Purkinje cell (primary cell): ENCODE data around the gene CRK. TPM values are rescaled to one million over a fixed set of nuclear protein-coding genes. Genes with fewer than 3 reads are reported as not detected.

ENCODE experiments used
- polyA plus RNA-seq: library from polyadenylated mRNA; unstranded; fragments of >200 nt; fragmentation: Nextera tagmentation; gene quantifications from 2 replicates; pipeline ENCODE4 v1.2.1, GENCODE V29; 2014

The CRK gene
- 32.6 and 45.8 TPM in 2 replicates for polyA plus RNA-seq

GRCh38 chr17:1455797-1456599 is at the start of gene CRK:
Gene CRK (minus strand): TSS chr17:1456232. CDS start chr17:1456117, 115 bp downstream.

GRCh38 chr17:1492249-1493206 is 36.5 kb upstream of the CRK start, which contains the start of gene MYO1C:
Gene MYO1C (minus strand): TSS chr17:1492686. CDS start chr17:1492487, 199 bp downstream.

GRCh38 chr17:1399679-1400512 is 56.1 kb downstream of the CRK start, which contains the start of gene YWHAE:
Gene YWHAE (minus strand): TSS chr17:1400222. CDS start chr17:1400110, 112 bp downstream.

Other genes starting within 250 kb of the CRK start
- gene BHLHA9, start 185.8 kb downstream of the CRK start, polyA plus RNA-seq, result not detected in 2 replicates
- not detected in 2 replicates for gene TRARG1, start 176.6 kb downstream of the CRK start, polyA plus RNA-seq
- gene YWHAE, start 56.0 kb downstream of the CRK start, polyA plus RNA-seq, result 1,296 and 1,551 TPM in 2 replicates
- 0.26 TPM in 1 of 2 replicates, not detected in the other for gene MYO1C, start 36.5 kb upstream of the CRK start, polyA plus RNA-seq
- gene INPP5K, start 60.4 kb upstream of the CRK start, polyA plus RNA-seq, result 5.1 and 7.9 TPM in 2 replicates
- gene PITPNA, start 106.6 kb upstream of the CRK start, polyA plus RNA-seq, result 32.5 and 35.9 TPM in 2 replicates
- 1.2 and 1.3 TPM in 2 replicates for gene SLC43A2, start 172.6 kb upstream of the CRK start, polyA plus RNA-seq
- gene SCARF1, start 189.5 kb upstream of the CRK start, polyA plus RNA-seq, result 0.31 and 0.45 TPM in 2 replicates
- 11.1 and 20.5 TPM in 2 replicates for gene RILP, start 193.6 kb upstream of the CRK start, polyA plus RNA-seq
- gene PRPF8, start 228.6 kb upstream of the CRK start, polyA plus RNA-seq, result 135 and 164 TPM in 2 replicates